OCI-LY3 (cell line): ENCODE measurements around the gene UBAC2.

Experiments
- H2AFZ ChIP-seq: fragments of 200-600, 300-600 bp; shearing (Covaris generic); 2 replicates; pipeline ENCODE4 v1.6.0; 2014; ENCODE audit warnings: antibody characterized with exemption, low read depth, low read length
- H3K27ac ChIP-seq: fragments of 200-600, 300-600 bp; sonication (generic); 2 replicates; pipeline ENCODE4 v1.5.1; 2014; ENCODE audit warnings: mild to moderate bottlenecking, low read length, moderate library complexity, mixed read lengths
- H3K27me3 ChIP-seq: fragments of 200-600, 300-600 bp; sonication (generic); 2 replicates; pipeline ENCODE4 v1.6.1; 2014; ENCODE audit warnings: low read depth, low read length, mixed read lengths
- H3K36me3 ChIP-seq: fragments of 200-600, 300-600 bp; sonication (generic); replicated peaks from 2 replicates; pipeline ENCODE3; 2014; ENCODE audit warnings: low read depth, low read length, mixed read lengths
- H3K4me1 ChIP-seq: fragments of 300-600, 200-600 bp; sonication (generic); 2 replicates; pipeline ENCODE4 v1.6.1; 2014; ENCODE audit warnings: low read length, mixed read lengths
- H3K4me2 ChIP-seq: fragments of 200-600, 300-600 bp; sonication (generic); 2 replicates; pipeline ENCODE4 v1.6.1; 2014; ENCODE audit warnings: low read length, mixed read lengths
- H3K4me3 ChIP-seq: fragments of 300-600, 200-600 bp; sonication (generic); 2 replicates; pipeline ENCODE4 v1.5.1; 2014; ENCODE audit warnings: antibody characterized with exemption, mild to moderate bottlenecking, low read length, moderate library complexity
- H3K79me2 ChIP-seq: fragments of 300-600, 200-600 bp; shearing (Covaris generic); 2 replicates; pipeline ENCODE4 v1.6.1; 2014; ENCODE audit warnings: mild to moderate bottlenecking, low read length, mixed read lengths
- H3K9ac ChIP-seq: fragments of 300-600, 200-600 bp; shearing (Covaris generic); 2 replicates; pipeline ENCODE4 v1.6.0; 2014; ENCODE audit warnings: mild to moderate bottlenecking, low read length, moderate library complexity
- H3K9me3 ChIP-seq: fragments of 200-600, 300-600 bp; shearing (Covaris generic); 2 replicates; pipeline ENCODE4 v1.6.1; 2014; ENCODE audit warnings: low read length, mixed read lengths; ENCODE audit not compliant: insufficient read depth
- H4K20me1 ChIP-seq: fragments of 200-600, 300-600 bp; sonication (generic); 2 replicates; pipeline ENCODE4 v1.6.1; 2016; ENCODE audit warnings: low read length, mixed read lengths; ENCODE audit not compliant: insufficient read depth
- CTCF ChIP-seq: fragments of 200-600, 300-600 bp; sonication (generic); IDR thresholded peaks from 2 replicates; pipeline ENCODE4 v1.5.1; 2014; ENCODE audit warnings: antibody characterized with exemption, low read length, low read depth
- EZH2phosphoT487 ChIP-seq: fragments of 200-600 bp; shearing (Covaris generic); IDR thresholded peaks from 2 replicates; pipeline ENCODE4 v1.6.1; 2018; ENCODE audit warnings: antibody characterized with exemption, mixed run types, low read depth

Gene UBAC2

GRCh38 chr13:99271249-99271648 is 70.6 kb downstream of the UBAC2 start:
- peaks cover 39% of the 10 kb centered on the region for H3K4me1 ChIP-seq
- H3K9me3 ChIP-seq: peaks cover 6% of the 10 kb centered on the region; the same call in 1 of the 2 replicates
- peak overlapping the region; percentile 52 for H3K27ac ChIP-seq

GRCh38 chr13:99272481-99272880 is 71.8 kb downstream of the UBAC2 start:
- peaks cover 30% of the 10 kb centered on the region for H3K4me1 ChIP-seq
- H3K79me2 ChIP-seq: peaks cover 3% of the 10 kb centered on the region; the same call in 1 of the 2 replicates
- no peak overlapping the region for H2AFZ ChIP-seq
- H3K27ac ChIP-seq: no peak overlapping the region
- no peak overlapping the region for H3K9ac ChIP-seq
- H3K4me2 ChIP-seq: no peak overlapping the region
- no peaks in the 10 kb centered on the region for H4K20me1 ChIP-seq
- H3K36me3 ChIP-seq: peaks cover 18% of the 10 kb centered on the region
- peaks cover 6% of the 10 kb centered on the region; the same call in 1 of the 2 replicates for H3K9me3 ChIP-seq
- no peak overlapping the region for H3K4me3 ChIP-seq
- TF ChIP-seq EZH2phosphoT487 (no peak), CTCF (no peak)
- H3K27me3 ChIP-seq: no peaks in the 10 kb centered on the region

More at GRCh38 chr13:99271249-99271648, 70.6 kb downstream of the UBAC2 start:
- Histone ChIP-seq H3K79me2 (peaks cover 3% of the 10 kb centered on the region; the same call in 1 of the 2 replicates), H4K20me1 (no peaks in the 10 kb centered on the region), H3K36me3 (peaks cover 18% of the 10 kb centered on the region), H3K27me3 (no peaks in the 10 kb centered on the region), H3K4me2 (peak overlapping the region; percentile 45), H3K9ac (no peak overlapping the region), H2AFZ (no peak overlapping the region), H3K4me3 (0 out of 2 replicates have a peak overlapping the region, but pooled peaks have one; percentile 0)
- TF ChIP-seq EZH2phosphoT487 (no peak), CTCF (no peak)

- Histone ChIP-seq H2AFZ (no peak overlapping the region), H3K4me2 (no peak overlapping the region), H3K9me3 (peaks cover 6% of the 10 kb centered on the region; the same call in 1 of the 2 replicates), H3K79me2 (peaks cover 3% of the 10 kb centered on the region; the same call in 1 of the 2 replicates), H3K27me3 (no peaks in the 10 kb centered on the region), H3K27ac (no peak overlapping the region), H3K36me3 (peaks cover 18% of the 10 kb centered on the region), H4K20me1 (no peaks in the 10 kb centered on the region), H3K4me3 (no peak overlapping the region), H3K9ac (no peak overlapping the region), H3K4me1 (peaks cover 30% of the 10 kb centered on the region)
- TF ChIP-seq EZH2phosphoT487: no peak
- no peak for TF ChIP-seq CTCF
Observed at GRCh38 chr13:99273128-99273527, 72.5 kb downstream of the UBAC2 start.

GRCh38 chr13:99275093-99275469 is 74.4 kb downstream of the UBAC2 start:
- Histone ChIP-seq H3K27ac (no peak overlapping the region), H2AFZ (no peak overlapping the region), H3K4me1 (peaks cover 33% of the 10 kb centered on the region), H3K9me3 (peaks cover 6% of the 10 kb centered on the region; the same call in 1 of the 2 replicates), H3K36me3 (peaks cover 28% of the 10 kb centered on the region), H3K9ac (no peak overlapping the region), H3K79me2 (peaks cover 3% of the 10 kb centered on the region; the same call in 1 of the 2 replicates), H4K20me1 (no peaks in the 10 kb centered on the region), H3K27me3 (peaks cover 12% of the 10 kb centered on the region), H3K4me2 (no peak overlapping the region), H3K4me3 (no peak overlapping the region)
- TF ChIP-seq CTCF (no peak), EZH2phosphoT487 (no peak)
